ENCODE data around the gene ABHD14A. TPM values are rescaled to one million over a fixed set of nuclear protein-coding genes. Genes with fewer than 3 reads are reported as not detected.

Gene ABHD14A
- polyA plus RNA-seq, 1 donor (not counting 4 experiments of a cell fraction or from before 2014, with no cell fraction given) = 6.9 TPM

DNA sequence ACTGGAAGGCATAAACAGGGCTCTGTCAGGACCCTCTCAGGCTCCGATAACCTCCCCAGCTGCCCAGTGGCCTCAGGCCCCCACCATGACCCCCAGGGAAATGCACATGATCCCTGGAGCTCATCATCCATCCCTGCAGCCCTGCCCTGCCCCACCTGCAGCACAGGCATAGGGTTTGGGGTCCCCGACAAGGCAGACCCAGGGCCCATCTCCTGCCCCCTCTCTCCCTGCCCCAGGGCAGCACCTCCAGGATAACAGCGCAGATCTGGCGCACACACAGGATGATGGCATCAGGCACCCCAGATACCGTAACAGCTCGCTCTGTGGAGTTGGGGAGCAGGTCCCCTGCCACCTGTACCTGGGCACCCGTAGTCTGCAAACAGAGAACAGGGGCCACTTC lies 15.2 kb upstream of the ABHD14A start:
- Histone ChIP-seq H2AFZ (ENCODE audit: control insufficient read depth, low read length) (no peak overlapping the region), H3K27me3 (ENCODE audit: control insufficient read depth, extremely low read depth, insufficient read depth, low read length) (peaks cover 11% of the 10 kb centered on the region), H3K27ac (ENCODE audit: control insufficient read depth, insufficient read depth, low read length) (no peak overlapping the region), H3K9me3 (ENCODE audit: control insufficient read depth, low read depth, low read length) (no peaks in the 10 kb centered on the region), H4K20me1 (ENCODE audit: control insufficient read depth, extremely low read depth, insufficient read depth, low read length) (no peaks in the 10 kb centered on the region), H3K36me3 (ENCODE audit: control insufficient read depth in 2 of 2, extremely low read depth in 1 of 2, insufficient read depth in 2 of 2, low read length in 2 of 2) (peaks cover 0 to 25% of the 10 kb centered on the region in 2 experiments), H3K4me2 (ENCODE audit: control insufficient read depth, extremely low read depth, insufficient read depth, low read depth, low read length) (no peak overlapping the region), H3K4me1 (ENCODE audit: control insufficient read depth, extremely low read depth, insufficient read depth, low read length) (peaks cover 11% of the 10 kb centered on the region), H3K9me1 (ENCODE audit: control insufficient read depth, extremely low read depth, insufficient read depth, low read length) (no peaks in the 10 kb centered on the region), H3K9ac (ENCODE audit: control insufficient read depth, extremely low read depth, insufficient read depth, low read length) (no peak overlapping the region), H3K79me2 (ENCODE audit: control insufficient read depth, insufficient read depth, low read length) (no peaks in the 10 kb centered on the region), H3K4me3 (ENCODE audit: control insufficient read depth in 2 of 3, extremely low read depth in 1 of 3, insufficient read depth in 2 of 3, low read depth in 1 of 3, low read length in 3 of 3) (no peak overlapping the region)
- dilution Hi-C loops (cut with MboI; ENCODE audit: extremely low pct_ligation_motif_present, low sequenced_read_pairs) = no loop called here
- FAIRE-seq = no peak
- DNase-seq (ENCODE audit: low read depth, low spot score) = no peak
- no peak for TF ChIP-seq EZH2 (IDR thresholded peaks at IDR 0.05; ENCODE audit: low read length)
- TF ChIP-seq, protein P1, sequence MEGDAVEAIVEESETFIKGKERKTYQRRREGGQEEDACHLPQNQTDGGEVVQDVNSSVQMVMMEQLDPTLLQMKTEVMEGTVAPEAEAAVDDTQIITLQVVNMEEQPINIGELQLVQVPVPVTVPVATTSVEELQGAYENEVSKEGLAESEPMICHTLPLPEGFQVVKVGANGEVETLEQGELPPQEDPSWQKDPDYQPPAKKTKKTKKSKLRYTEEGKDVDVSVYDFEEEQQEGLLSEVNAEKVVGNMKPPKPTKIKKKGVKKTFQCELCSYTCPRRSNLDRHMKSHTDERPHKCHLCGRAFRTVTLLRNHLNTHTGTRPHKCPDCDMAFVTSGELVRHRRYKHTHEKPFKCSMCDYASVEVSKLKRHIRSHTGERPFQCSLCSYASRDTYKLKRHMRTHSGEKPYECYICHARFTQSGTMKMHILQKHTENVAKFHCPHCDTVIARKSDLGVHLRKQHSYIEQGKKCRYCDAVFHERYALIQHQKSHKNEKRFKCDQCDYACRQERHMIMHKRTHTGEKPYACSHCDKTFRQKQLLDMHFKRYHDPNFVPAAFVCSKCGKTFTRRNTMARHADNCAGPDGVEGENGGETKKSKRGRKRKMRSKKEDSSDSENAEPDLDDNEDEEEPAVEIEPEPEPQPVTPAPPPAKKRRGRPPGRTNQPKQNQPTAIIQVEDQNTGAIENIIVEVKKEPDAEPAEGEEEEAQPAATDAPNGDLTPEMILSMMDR (optimal IDR thresholded peaks at IDR 0.05 in 1 of 3, IDR thresholded peaks at IDR 0.05 in 1 of 3, conservative IDR thresholded peaks at IDR 0.05 in 1 of 3; ENCODE audit: extremely low read depth in 1 of 3, insufficient read depth in 2 of 3, low read length in 3 of 3) = no peak

DNA sequence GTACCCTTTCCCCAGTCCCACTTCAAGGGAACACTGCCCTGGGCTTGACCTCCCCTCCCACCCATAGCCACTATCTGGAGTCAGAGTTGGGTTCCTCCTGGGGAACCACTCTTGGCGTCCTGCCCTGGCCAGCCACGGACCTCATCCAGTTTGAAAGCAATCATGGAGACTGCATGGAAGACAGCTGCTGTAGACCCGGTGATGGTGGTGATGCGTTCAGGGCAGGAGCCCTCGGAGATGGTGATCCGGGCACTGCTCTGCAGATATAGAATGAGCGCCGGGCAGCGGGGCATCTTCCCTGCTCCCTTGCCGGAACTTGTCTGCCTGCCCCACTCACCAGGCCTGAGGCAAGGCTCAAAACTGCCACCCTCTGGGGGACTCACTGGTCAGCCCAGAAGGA lies 14.5 kb upstream of the ABHD14A start:
- dilution Hi-C loops (cut with MboI; ENCODE audit: extremely low pct_ligation_motif_present, low sequenced_read_pairs) = no loop called here
- H3K4me3 ChIP-seq (ENCODE audit: control insufficient read depth in 2 of 3, extremely low read depth in 1 of 3, insufficient read depth in 2 of 3, low read depth in 1 of 3, low read length in 3 of 3) = no peak overlapping the region

More for the DNA sequence above, 14.5 kb upstream of the ABHD14A start:
- H3K79me2 ChIP-seq (ENCODE audit: control insufficient read depth, insufficient read depth, low read length) = no peaks in the 10 kb centered on the region
- no peak overlapping the region for H3K9ac ChIP-seq (ENCODE audit: control insufficient read depth, extremely low read depth, insufficient read depth, low read length)
- H3K27me3 ChIP-seq (ENCODE audit: control insufficient read depth, extremely low read depth, insufficient read depth, low read length) = peaks cover 4% of the 10 kb centered on the region
- H4K20me1 ChIP-seq (ENCODE audit: control insufficient read depth, extremely low read depth, insufficient read depth, low read length) = no peaks in the 10 kb centered on the region
- H3K4me2 ChIP-seq (ENCODE audit: control insufficient read depth, extremely low read depth, insufficient read depth, low read depth, low read length) = no peak overlapping the region
- no peak overlapping the region for H3K27ac ChIP-seq (ENCODE audit: control insufficient read depth, insufficient read depth, low read length)
- DNase-seq (ENCODE audit: low read depth, low spot score) (no peak), FAIRE-seq (no peak)
- no peak for TF ChIP-seq EZH2 (IDR thresholded peaks at IDR 0.05; ENCODE audit: low read length)
- TF ChIP-seq, protein P1 (optimal IDR thresholded peaks at IDR 0.05 in 1 of 3, IDR thresholded peaks at IDR 0.05 in 1 of 3, conservative IDR thresholded peaks at IDR 0.05 in 1 of 3; ENCODE audit: extremely low read depth in 1 of 3, insufficient read depth in 2 of 3, low read length in 3 of 3) = no peak
- H3K4me1 ChIP-seq (ENCODE audit: control insufficient read depth, extremely low read depth, insufficient read depth, low read length) = peaks cover 10% of the 10 kb centered on the region
- peaks cover 0 to 25% of the 10 kb centered on the region in 2 experiments for H3K36me3 ChIP-seq (ENCODE audit: control insufficient read depth in 2 of 2, extremely low read depth in 1 of 2, insufficient read depth in 2 of 2, low read length in 2 of 2)
- no peak overlapping the region for H2AFZ ChIP-seq (ENCODE audit: control insufficient read depth, low read length)
- H3K9me1 ChIP-seq (ENCODE audit: control insufficient read depth, extremely low read depth, insufficient read depth, low read length) = no peaks in the 10 kb centered on the region
- no peaks in the 10 kb centered on the region for H3K9me3 ChIP-seq (ENCODE audit: control insufficient read depth, low read depth, low read length)

Data from keratinocyte (primary cell).